IMR-90 (cell line): ENCODE data around the gene PROSER2.

Experiments
- CTCF ChIP-seq: conservative IDR thresholded peaks from 2 replicates; pipeline ENCODE4 v1.5.1; 2012; ENCODE audit warnings: mild to moderate bottlenecking, low read depth, low read length, improper control_type of control experiment
- MAFK ChIP-seq: IDR thresholded peaks from 2 replicates; pipeline ENCODE4 v1.6.1; 2012; ENCODE audit warnings: low read depth, low read length, improper control_type of control experiment
- MXI1 ChIP-seq: IDR thresholded peaks from 2 replicates; pipeline ENCODE4 v1.6.1; 2012; ENCODE audit warnings: low read depth, mild to moderate bottlenecking, low read length, moderate library complexity, borderline replicate concordance
- RAD21 ChIP-seq: IDR thresholded peaks from 2 replicates; pipeline ENCODE4 v1.6.1; 2012; ENCODE audit warnings: low read length, improper control_type of control experiment
- SMC3 ChIP-seq: fragments of 150-350 bp; IDR thresholded peaks from 2 replicates; pipeline ENCODE4 v1.6.1; 2016; ENCODE audit warnings: low read depth, mild to moderate bottlenecking, antibody characterized with exemption, low read length, moderate library complexity
- USF2 ChIP-seq: fragments of 150-350 bp; IDR thresholded peaks from 2 replicates; pipeline ENCODE4 v1.6.1; 2017; ENCODE audit warnings: mild to moderate bottlenecking, antibody characterized with exemption, low read length, low read depth

- TF ChIP-seq CTCF (no peak), MAFK (no peak), USF2 (no peak), MXI1 (no peak), RAD21 (no peak), SMC3 (no peak)
Measured at GRCh38 chr10:11898372-11899066, 75.4 kb downstream of the PROSER2 start.
